Hematopoietic multipotent progenitor cell treated with erythropoietin and hydrocortisone succinate and interleukin-3 and kit ligand, for 8 days (in vitro differentiated cells): ENCODE results near the gene MCM8.

ENCODE experiments used
- DNase-seq: peaks from one replicate; pipeline ENCODE4 v3.0.0-alpha.2; 2015

Gene MCM8

DNA sequence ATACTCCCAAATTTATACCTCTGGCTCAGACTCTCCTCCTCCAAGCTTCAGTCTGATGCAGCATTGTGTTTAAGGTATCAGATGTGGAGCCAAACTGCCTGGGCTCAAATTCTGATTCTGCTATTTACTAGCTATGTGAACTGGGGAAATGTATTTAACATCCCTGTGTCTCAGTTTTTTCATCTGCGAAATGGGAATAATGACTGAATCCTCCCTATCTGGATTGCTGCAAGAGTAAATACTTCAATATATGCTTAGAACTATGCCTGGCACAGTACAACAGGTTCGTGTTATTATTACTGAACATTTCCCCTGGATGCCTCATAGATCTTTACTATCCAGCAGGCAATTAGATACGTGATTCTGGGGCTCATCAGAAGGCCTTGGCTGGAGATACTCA lies 97.9 kb downstream of the MCM8 start:
- DNase-seq, result no peak
